H1 (cell line): ENCODE measurements around the gene ALG11. TPM values are rescaled to one million over a fixed set of nuclear protein-coding genes. Genes with fewer than 3 reads are reported as not detected.

Experiments
- CTCF ChIA-PET: fragments of 300-600 bp; sonication (Branson Sonifier 250); formaldehyde crosslinking; loops from one replicate; lab custom pipeline; 2021; ENCODE audit not compliant: partially characterized antibody; lab: Charles Lee
- POLR2A ChIA-PET: fragments of 300-600 bp; sonication (Branson Sonifier 250); formaldehyde crosslinking; loops from one replicate; lab custom pipeline; 2021; ENCODE audit warnings: inconsistent platforms; ENCODE audit not compliant: partially characterized antibody; lab: Charles Lee
- DNase-seq, 2 experiments: peaks; one replicate each; pipeline versions ENCODE4 v3.0.0 to v3.0.0-alpha.2; 2010 to 2022; ENCODE audit warnings: low spot score in 2 of 2, low read depth in 1 of 2, mixed read lengths in 1 of 2
- FAIRE-seq: peaks from 2 replicates; lab custom pipeline; 2011; peaks lifted over from hg19 to GRCh38; lab: Jason Lieb, UNC
- H2AFZ ChIP-seq: 2 replicates; pipeline ENCODE4 v1.8.1; 2012; ENCODE audit warnings: low read length, inconsistent platforms
- H2AK5ac ChIP-seq: 2 replicates; pipeline ENCODE4 v1.6.1; 2013; ENCODE audit warnings: low read depth, low read length
- H2BK120ac ChIP-seq: replicated peaks from 2 replicates; pipeline ENCODE3; 2013; ENCODE audit warnings: low read depth, low read length, inconsistent platforms
- H2BK12ac ChIP-seq: 2 replicates; pipeline ENCODE4 v1.6.1; 2013; ENCODE audit warnings: low read depth, low read length
- H2BK15ac ChIP-seq: 2 replicates; pipeline ENCODE4 v1.6.1; 2013; ENCODE audit warnings: low read length
- H2BK20ac ChIP-seq: 2 replicates; pipeline ENCODE4 v1.6.1; 2013; ENCODE audit warnings: low read length
- H2BK5ac ChIP-seq: 2 replicates; pipeline ENCODE4 v1.6.1; 2013; ENCODE audit warnings: low read depth, low read length
- H3K14ac ChIP-seq: 2 replicates; pipeline ENCODE4 v1.6.1; 2013; ENCODE audit warnings: inconsistent platforms; ENCODE audit not compliant: insufficient read length
- H3K18ac ChIP-seq: 2 replicates; pipeline ENCODE4 v1.6.1; 2013; ENCODE audit warnings: low read length; ENCODE audit errors: extremely low read depth
- H3K23ac ChIP-seq: 2 replicates; pipeline ENCODE4 v1.6.1; 2013; ENCODE audit warnings: inconsistent platforms; ENCODE audit not compliant: insufficient read length
- H3K23me2 ChIP-seq: 2 replicates; pipeline ENCODE4 v1.6.1; 2013; ENCODE audit warnings: low read depth, low read length
- H3K27ac ChIP-seq: 2 replicates; pipeline ENCODE4 v1.6.1; 2011; ENCODE audit warnings: low read depth, low read length, inconsistent platforms
- H3K27me3 ChIP-seq, 4 experiments: replicated peaks in 1 of 4; 1 replicate in 1 of 4; 2 replicates in 3 of 4; pipeline versions ENCODE4 v1.6.1 to v1.8.1; 2011 to 2013; ENCODE audit warnings: low read length in 3 of 4, mild to moderate bottlenecking in 3 of 4, inconsistent platforms in 2 of 4, mixed read lengths in 2 of 4, moderate library complexity in 1 of 4; ENCODE audit not compliant: control insufficient read depth in 3 of 4, insufficient read depth in 3 of 4; ENCODE audit errors: extremely low read depth in 1 of 4
- H3K36me3 ChIP-seq, 4 experiments: 2 replicates each; pipeline versions ENCODE4 v1.6.1 to v1.8.1; 2011 to 2013; ENCODE audit warnings: mild to moderate bottlenecking in 4 of 4, low read length in 3 of 4, moderate library complexity in 2 of 4, control low read depth in 1 of 4, inconsistent platforms in 1 of 4; ENCODE audit not compliant: insufficient read depth in 4 of 4, control insufficient read depth in 2 of 4
- H3K4ac ChIP-seq: replicated peaks from 2 replicates; pipeline ENCODE3; 2013; ENCODE audit warnings: low read length, low read depth, mixed read lengths, inconsistent platforms; ENCODE audit not compliant: insufficient read length
- H3K4me1 ChIP-seq, 4 experiments: replicated peaks in 1 of 4; 1 replicate in 1 of 4; 2 replicates in 3 of 4; pipeline versions ENCODE4 v1.6.1 to v1.8.1; 2011 to 2013; ENCODE audit warnings: low read length in 3 of 4, inconsistent platforms in 2 of 4, mixed read lengths in 1 of 4; ENCODE audit not compliant: insufficient read depth in 4 of 4, control insufficient read depth in 3 of 4
- H3K4me2 ChIP-seq, 2 experiments: 2 replicates each; pipeline versions ENCODE4 v1.6.1 to v1.8.1; 2011 to 2013; ENCODE audit warnings: low read depth in 2 of 2, low read length in 2 of 2, control low read depth in 1 of 2, inconsistent platforms in 1 of 2, mild to moderate bottlenecking in 1 of 2; ENCODE audit not compliant: insufficient read depth in 1 of 2
- H3K4me3 ChIP-seq, 4 experiments: fragments of 200-600, 300-600 bp in 1 of 4; sonication (generic), shearing (Covaris generic), sonication (Bioruptor Twin) in 1 of 4; 2 replicates each; pipeline versions ENCODE4 v1.5.1 to v1.8.1; 2011 to 2016; ENCODE audit warnings: low read length in 4 of 4, low read depth in 3 of 4, control low read depth in 2 of 4, inconsistent platforms in 2 of 4, mild to moderate bottlenecking in 2 of 4, mixed read lengths in 1 of 4, moderate library complexity in 1 of 4; ENCODE audit not compliant: insufficient read depth in 2 of 4; ENCODE audit errors: extremely low read depth in 1 of 4
- H3K56ac ChIP-seq: replicated peaks from 2 replicates; pipeline ENCODE3; 2013; ENCODE audit warnings: low read depth, mild to moderate bottlenecking, mixed read lengths, low read length, inconsistent platforms; ENCODE audit not compliant: insufficient read length
- H3K79me1 ChIP-seq: 2 replicates; pipeline ENCODE4 v1.6.1; 2013; ENCODE audit warnings: low read depth, low read length, control low read depth
- H3K79me2 ChIP-seq, 2 experiments: 2 replicates each; pipeline versions ENCODE4 v1.6.1 to v1.8.1; 2012 to 2013; ENCODE audit warnings: low read length in 2 of 2, mild to moderate bottlenecking in 2 of 2, inconsistent platforms in 1 of 2; ENCODE audit not compliant: insufficient read depth in 2 of 2, control insufficient read depth in 1 of 2
- H3K9ac ChIP-seq, 4 experiments: replicated peaks in 1 of 4; 1 replicate in 1 of 4; 2 replicates in 3 of 4; pipeline versions ENCODE4 v1.6.1 to v1.8.1; 2011 to 2013; ENCODE audit warnings: low read depth in 3 of 4, low read length in 3 of 4, control low read depth in 2 of 4, mild to moderate bottlenecking in 2 of 4, moderate library complexity in 2 of 4, inconsistent platforms in 1 of 4; ENCODE audit errors: extremely low read depth in 1 of 4
- H3K9me3 ChIP-seq, 2 experiments: 2 replicates each; pipeline versions ENCODE4 v1.6.1 to v1.8.1; 2012 to 2013; ENCODE audit warnings: mild to moderate bottlenecking in 2 of 2, moderate library complexity in 2 of 2, control low read depth in 1 of 2, inconsistent platforms in 1 of 2, low read depth in 1 of 2, low read length in 1 of 2, mixed read lengths in 1 of 2; ENCODE audit not compliant: insufficient read depth in 2 of 2
- H4K20me1 ChIP-seq, 2 experiments: replicated peaks in 1 of 2; 2 replicates each; pipeline versions ENCODE3 to v1.8.1; 2011 to 2013; ENCODE audit warnings: inconsistent platforms in 2 of 2, low read length in 2 of 2, mild to moderate bottlenecking in 1 of 2; ENCODE audit not compliant: insufficient read depth in 2 of 2, control insufficient read depth in 1 of 2
- H4K5ac ChIP-seq: 2 replicates; pipeline ENCODE4 v1.6.1; 2013; ENCODE audit warnings: low read length, low read depth, mixed read lengths, inconsistent platforms; ENCODE audit not compliant: insufficient read length
- H4K8ac ChIP-seq: 2 replicates; pipeline ENCODE4 v1.8.0; 2013; ENCODE audit warnings: mild to moderate bottlenecking, moderate library complexity, low read length, inconsistent platforms; ENCODE audit not compliant: insufficient read depth; ENCODE audit errors: extremely low read depth
- H4K91ac ChIP-seq: replicated peaks from 2 replicates; pipeline ENCODE3; 2013; ENCODE audit warnings: low read length, mixed read lengths, inconsistent platforms; ENCODE audit not compliant: insufficient read length
- CTBP2 ChIP-seq: IDR thresholded peaks from 2 replicates; pipeline ENCODE4 v1.7.0; 2011; ENCODE audit warnings: borderline replicate concordance, mild to moderate bottlenecking, moderate library complexity, mixed read lengths, low read length; ENCODE audit not compliant: insufficient read depth, insufficient read length
- WGBS, 2 experiments: shearing (Covaris generic) in 1 of 2; methylation state at CpG; one replicate each; pipeline versions ENCODE4 v1.1.6 to v1.1.7; 2013 to 2015; ENCODE audit warnings: low lambda C conversion rate in 2 of 2, mixed read lengths in 2 of 2, inconsistent platforms in 1 of 2, low coverage in 1 of 2, missing lambda C conversion rate in 1 of 2; ENCODE audit not compliant: insufficient replicate concordance in 2 of 2, insufficient coverage in 1 of 2, insufficient read length in 1 of 2; ENCODE audit errors: extremely low coverage in 1 of 2, missing lambda C conversion rate in 1 of 2; 5-methylcytosine and 5-hydroxymethylcytosine counted together
- polyA plus RNA-seq, 7 experiments: library from polyadenylated mRNA; depleted of rRNA in 3 of 7; stranded (reverse) in 5 of 7; unstranded in 2 of 7; fragments of >200 nt in 5 of 7; fragments of 200-250 nt in 2 of 7; gene quantifications; 1 replicate in 5 of 7; 2 replicates in 1 of 7; 4 replicates in 1 of 7; pipeline versions ENCODE4 v1.2.1 to v1.2.3, GENCODE V29; 2011 to 2013; ENCODE audit warnings: missing spikeins in 2 of 7, mixed read lengths in 2 of 7
- total RNA-seq: library from RNA; stranded (reverse); fragmentation: NEBNext Ultra II Directional; extraction: Animal tissue kit (Norgen Biotek cat#: 25700); gene quantifications from 2 replicates; pipeline ENCODE4 v1.2.1, GENCODE V29; 2021

ALG11 gene
- total and polyA plus RNA-seq, 2 of the 8 experiments (the other 6 are each of a cell fraction or from before 2014, with no cell fraction given), result 5.2 to 39.9 TPM

- ChIA-PET POLR2A (no interaction called here), CTCF (interaction anchor here (0.9 to 2.1 kb wide), 3 partner anchors 12 to 131 kb away, joined by 3 to 6 read pairs (median 3); no protein-coding TSS in a partner anchor)
- no peak for TF ChIP-seq CTBP2
- Histone ChIP-seq H3K27ac (no peak overlapping the region), H2AFZ (no peak overlapping the region), H4K8ac (no peak overlapping the region), H3K9me3 (no peaks in the 10 kb centered on the region), H4K20me1 (no peaks in the 10 kb centered on the region), H3K56ac (no peak overlapping the region), H3K18ac (no peak overlapping the region), H2BK20ac (0 out of 2 replicates have a peak overlapping the region, but pooled peaks have one; percentile 26), H2AK5ac (no peak overlapping the region), H3K79me1 (0 out of 2 replicates have a peak, but pooled peaks cover 3% of the 10 kb centered on the region), H3K27me3 (no peaks in the 10 kb centered on the region; a peak in 1 of 7 replicates), H3K36me3 (no peaks in the 10 kb centered on the region), H3K9ac (no peak overlapping the region), H3K4me3 (no peak overlapping the region), H2BK5ac (0 out of 2 replicates have a peak overlapping the region, but pooled peaks have one; percentile 5), H3K79me2 (no peaks in the 10 kb centered on the region), H4K91ac (no peak overlapping the region), H3K4ac (no peak overlapping the region), H3K4me2 (no peak overlapping the region), H3K23me2 (peaks cover 2% of the 10 kb centered on the region; the same call in 1 of the 2 replicates), H2BK15ac (no peak overlapping the region), H4K5ac (no peak overlapping the region), H3K23ac (no peak overlapping the region), H2BK12ac (no peak overlapping the region), H3K4me1 (peaks cover 0 to 19% (median 13%) of the 10 kb centered on the region in 4 experiments; a peak in 5 of 7 replicates), H3K14ac (no peak overlapping the region), H2BK120ac (no peak overlapping the region)
- WGBS, 2 experiments, result 91% methylated on average over 4 of the region's 4 CpGs; no CpG with 5 or more reads in 1 of the 2 experiments
- no peak for FAIRE-seq
- DNase-seq, result no peak
Measured at GRCh38 chr13:51996641-51997040, 15.6 kb upstream of the ALG11 start.
